GM19328 (cell line): ENCODE data around the gene CACNA1G.

Experiments used
- ATAC-seq: cut with Tn5 transposase; IDR thresholded peaks from one replicate; pipeline ENCODE4 v1.9.1; 2021; ENCODE audit warnings: mild to moderate bottlenecking, moderate library complexity; ENCODE audit not compliant: unreplicated experiment

The CACNA1G gene

DNA sequence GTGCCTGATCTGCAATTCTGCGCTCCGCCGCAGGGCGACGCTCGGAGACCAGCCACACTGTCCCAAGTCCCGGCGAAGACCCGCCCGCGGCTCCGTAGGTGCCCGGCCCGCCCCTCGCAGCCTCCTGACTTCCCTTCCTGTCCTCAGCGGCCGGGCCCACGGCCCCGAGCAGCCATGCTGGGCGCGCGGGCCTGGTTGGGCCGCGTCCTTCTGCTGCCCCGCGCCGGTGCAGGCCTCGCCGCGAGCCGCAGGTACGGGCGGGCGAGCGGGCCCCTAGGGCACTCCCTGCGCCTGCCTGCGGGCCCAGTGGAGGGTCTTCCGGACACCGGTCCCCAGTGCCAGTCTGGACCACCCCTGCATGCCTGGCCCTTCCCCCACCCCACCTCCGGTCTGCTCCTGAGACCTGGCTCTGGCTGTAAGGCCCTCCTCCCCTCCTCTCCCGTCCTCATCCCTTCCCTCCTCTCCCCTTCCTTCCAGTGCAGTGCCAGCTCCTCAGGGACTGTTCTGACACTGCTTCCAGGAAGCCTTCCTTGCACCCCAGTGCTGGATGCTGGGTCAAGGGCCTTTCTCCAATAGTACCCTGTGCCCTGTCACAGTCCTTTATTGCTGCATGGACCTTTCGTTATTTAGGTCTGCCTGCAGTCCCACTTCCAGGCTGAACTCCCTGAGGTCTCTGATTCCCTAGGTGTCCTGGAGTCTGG lies 13.3 kb upstream of the CACNA1G start, which contains the start of gene SPATA20:
TSS of gene SPATA20 (plus strand) at position 140 of the 701 bp plus-strand sequence. CDS start at position 175, 35 bp downstream.
- peak; percentile 51 for ATAC-seq

DNA sequence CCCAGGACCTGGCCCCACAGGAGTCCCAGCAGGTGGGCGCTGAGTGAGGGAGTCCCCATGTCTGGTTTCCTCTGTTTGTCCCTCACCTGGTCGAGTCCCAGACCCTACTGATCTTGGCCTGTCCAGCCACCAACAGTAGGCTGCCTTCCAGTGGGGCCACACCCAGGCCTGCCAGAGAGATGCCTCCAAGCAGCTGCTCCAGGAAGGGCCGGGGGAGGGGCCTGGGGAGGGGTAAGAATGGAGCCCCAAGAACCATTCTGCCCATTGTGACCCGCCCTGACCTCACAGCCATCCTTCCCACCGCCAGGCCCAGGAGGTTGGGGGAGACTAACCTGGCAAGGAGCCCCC lies 12.8 kb upstream of the CACNA1G start:
- ATAC-seq = no peak

DNA sequence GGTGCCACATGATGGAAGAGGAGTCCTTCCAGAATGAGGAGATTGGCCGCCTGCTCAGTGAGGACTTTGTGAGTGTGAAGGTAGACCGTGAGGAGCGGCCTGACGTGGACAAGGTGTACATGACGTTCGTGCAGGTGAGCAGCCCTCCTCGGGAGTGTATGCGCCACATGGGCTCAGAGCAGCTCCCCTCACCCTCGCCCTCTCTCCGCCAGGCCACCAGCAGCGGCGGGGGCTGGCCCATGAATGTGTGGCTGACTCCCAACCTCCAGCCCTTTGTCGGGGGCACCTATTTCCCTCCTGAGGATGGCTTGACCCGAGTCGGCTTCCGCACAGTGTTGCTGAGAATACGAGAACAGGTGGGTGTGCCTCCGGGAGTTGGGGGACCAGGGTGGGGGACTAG lies 11.7 kb upstream of the CACNA1G start:
- ATAC-seq = no peak

DNA sequence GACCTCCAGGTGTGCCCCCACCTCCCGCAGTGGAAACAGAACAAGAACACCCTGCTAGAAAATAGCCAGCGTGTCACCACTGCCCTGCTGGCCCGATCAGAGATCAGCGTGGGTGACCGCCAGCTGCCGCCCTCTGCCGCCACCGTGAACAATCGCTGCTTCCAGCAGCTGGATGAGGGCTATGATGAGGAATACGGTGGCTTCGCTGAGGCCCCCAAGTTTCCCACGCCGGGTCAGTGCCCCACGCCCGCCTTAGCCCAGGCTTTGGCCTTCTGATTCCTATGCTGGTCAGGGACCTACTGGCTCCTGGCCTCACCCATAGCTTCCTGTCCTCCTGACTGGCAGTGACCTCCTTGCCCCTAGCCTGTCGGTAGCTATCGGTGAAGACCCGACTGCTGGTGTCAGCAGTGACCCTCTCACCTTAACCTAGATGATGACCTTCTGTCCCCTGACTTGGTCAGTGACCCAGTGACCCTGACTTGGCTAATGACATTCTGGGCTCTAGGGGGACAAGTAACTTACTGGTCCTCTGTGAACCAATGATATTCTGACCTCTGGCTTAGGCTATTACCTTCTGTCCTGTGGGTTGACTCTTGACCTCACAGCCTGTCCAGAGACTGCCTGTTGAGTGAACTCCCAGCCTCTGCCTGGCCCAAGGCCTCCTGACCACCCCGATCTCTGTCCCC lies 11.1 kb upstream of the CACNA1G start:
- no peak for ATAC-seq

DNA sequence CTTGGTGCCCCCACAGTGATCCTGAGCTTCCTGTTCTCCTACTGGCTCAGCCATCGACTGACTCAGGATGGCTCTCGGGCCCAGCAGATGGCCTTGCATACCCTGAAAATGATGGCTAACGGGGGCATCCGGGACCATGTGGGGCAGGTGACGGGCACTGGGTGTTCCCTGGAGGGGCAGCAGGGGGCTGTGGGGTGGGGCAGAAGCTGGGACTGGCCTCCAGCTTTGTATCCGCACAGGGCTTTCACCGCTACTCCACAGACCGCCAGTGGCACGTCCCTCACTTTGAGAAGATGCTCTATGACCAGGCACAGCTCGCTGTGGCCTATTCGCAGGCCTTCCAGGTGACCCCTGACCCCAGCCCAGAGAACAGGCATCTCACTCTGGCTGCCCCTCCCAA lies 10.5 kb upstream of the CACNA1G start:
- ATAC-seq = no peak

DNA sequence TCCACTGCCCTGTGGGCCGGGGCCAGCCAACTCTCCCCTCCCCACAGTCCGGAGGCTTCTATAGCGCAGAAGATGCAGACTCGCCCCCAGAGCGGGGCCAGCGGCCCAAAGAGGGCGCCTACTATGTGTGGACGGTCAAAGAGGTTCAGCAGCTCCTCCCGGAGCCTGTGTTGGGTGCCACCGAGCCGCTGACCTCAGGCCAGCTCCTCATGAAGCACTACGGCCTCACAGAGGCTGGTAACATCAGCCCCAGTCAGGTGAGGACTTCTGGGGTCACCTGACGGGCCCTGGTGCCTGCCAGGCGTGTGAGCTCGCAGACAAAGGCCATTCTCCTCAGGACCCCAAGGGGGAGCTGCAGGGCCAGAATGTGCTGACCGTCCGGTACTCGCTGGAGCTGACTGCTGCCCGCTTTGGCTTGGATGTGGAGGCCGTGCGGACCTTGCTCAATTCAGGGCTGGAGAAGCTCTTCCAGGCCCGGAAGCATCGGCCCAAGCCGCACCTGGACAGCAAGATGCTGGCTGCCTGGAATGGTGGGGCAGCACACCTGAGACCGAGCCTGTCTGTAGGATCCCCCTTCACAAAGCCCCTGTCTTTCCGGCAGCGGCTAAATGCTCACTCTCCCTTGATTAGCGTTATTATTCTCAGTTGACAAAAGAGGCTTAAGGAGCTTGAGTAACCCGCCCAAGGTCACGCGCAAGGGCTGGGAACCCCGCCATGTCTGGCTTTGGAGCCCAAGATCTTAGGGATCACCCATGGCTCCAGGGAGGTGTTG lies 9.7 kb upstream of the CACNA1G start:
- no peak for ATAC-seq

DNA sequence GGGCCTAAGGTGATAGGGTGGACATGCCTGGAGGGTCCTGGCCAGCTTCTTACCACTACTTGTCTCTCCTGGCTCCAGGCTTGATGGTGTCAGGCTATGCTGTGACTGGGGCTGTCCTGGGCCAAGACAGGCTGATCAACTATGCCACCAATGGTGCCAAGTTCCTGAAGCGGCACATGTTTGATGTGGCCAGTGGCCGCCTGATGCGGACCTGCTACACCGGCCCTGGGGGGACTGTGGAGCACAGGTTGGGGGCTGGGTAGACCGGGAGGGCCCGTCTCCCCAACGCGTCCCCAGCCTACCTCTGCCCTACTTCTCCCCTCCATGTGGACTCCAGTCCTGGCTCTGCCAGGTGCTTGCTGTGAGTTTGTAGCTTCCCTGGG lies 9.1 kb upstream of the CACNA1G start:
- ATAC-seq = no peak

DNA sequence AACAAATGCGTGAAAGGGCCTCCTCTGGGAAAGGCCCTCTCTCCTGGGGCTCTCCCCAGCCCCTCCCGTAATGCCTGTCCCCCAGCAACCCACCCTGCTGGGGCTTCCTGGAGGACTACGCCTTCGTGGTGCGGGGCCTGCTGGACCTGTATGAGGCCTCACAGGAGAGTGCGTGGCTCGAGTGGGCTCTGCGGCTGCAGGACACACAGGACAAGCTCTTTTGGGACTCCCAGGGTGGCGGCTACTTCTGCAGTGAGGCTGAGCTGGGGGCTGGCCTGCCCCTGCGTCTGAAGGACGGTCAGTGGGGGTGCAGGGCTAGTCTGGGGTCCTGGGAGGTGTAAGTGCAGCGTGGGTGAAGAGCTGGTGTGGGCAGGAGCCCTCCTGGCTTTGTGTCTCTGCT lies 8.6 kb upstream of the CACNA1G start:
- ATAC-seq = no peak

DNA sequence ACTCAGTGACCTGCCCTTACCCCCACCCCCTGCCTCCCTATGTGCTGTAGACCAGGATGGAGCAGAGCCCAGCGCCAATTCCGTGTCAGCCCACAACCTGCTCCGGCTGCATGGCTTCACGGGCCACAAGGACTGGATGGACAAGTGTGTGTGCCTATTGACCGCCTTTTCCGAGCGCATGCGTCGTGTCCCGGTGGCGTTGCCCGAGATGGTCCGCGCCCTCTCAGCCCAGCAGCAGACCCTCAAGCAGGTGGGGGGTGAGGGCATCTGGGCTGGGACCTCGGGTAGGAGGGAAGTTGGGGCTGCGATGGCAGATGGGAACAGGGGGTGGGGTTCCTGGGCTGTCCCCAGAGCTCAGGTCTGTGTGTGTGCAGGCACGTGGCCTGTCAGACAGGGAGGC lies 6.3 kb upstream of the CACNA1G start:
- no peak for ATAC-seq

DNA sequence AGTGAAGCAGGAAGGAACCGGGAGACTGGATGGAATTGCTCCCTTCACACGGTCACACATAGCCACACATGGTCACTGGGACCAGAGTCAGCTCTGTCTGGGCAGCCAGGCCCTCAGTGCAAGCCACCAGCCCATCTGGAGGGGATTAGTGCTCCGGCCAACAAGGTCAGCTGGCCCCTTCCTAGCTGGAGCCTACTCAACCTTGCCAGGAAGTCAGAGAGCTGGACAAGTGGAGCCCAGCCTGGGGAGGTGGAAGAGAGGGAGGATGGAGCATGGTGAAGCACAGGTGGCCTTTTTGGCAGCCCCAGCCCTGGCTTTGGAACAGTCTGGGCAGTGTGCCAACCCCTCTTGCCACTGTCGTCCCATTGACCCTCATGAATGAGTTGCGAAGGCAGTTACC lies 3.7 kb upstream of the CACNA1G start:
- ATAC-seq = no peak

DNA sequence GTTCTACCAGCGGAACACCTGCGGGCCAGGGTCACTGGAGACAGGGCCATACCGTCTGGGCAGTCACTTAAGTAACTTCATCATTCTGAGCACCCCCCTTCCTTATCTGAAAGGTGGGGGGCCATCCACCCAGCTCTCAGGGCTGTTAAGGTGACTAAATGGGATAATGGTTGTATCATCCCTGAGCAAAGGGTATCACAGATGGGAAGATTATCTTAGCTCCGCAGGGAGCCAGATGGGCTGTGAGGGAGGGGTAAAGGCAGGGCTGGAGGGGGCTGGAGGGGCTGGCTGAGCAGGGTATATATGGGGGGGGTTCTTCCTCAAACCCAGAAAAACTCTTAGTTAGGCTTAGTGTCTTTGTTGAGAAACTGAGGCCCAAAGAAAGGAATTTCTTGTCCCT lies 2.9 kb upstream of the CACNA1G start:
- ATAC-seq = no peak

DNA sequence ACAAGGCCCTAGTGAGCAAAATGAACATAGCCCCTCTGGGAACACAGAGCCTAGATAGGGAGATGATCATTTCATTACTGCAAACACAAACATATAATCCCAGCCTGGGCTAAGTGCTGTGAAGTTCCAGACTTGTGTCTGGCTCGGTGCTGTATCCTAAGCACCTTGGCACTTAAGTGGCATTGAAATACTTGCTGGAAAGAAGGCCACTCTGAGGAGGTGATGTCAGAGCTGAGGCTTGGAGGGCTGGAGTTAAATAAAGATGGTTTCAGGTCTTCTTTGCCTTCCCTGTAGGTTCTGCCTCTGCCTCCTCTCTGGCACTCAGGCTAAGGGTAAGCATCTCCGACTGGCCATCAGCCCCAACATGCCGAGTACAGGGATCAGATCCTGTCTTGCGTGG lies 2.4 kb upstream of the CACNA1G start:
- ATAC-seq = no peak

DNA sequence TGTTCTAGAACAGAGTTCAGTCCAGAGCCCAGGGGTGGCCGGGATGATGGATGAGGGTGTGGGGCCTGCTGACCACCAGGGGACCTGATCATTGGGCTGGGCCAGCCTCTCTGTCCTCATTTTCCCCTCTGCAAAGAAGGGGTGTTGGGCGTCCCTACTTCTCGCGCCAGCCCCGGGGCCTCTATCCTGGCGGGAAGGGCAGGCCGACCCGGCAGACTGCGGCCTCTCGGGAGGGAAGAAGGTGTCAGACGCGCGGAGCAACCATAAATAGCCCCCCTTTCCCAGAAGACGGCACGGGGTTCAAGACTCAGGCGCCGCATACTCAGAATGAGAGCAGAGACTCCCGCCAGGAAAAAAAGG lies 2.0 kb upstream of the CACNA1G start:
- ATAC-seq = no peak

DNA sequence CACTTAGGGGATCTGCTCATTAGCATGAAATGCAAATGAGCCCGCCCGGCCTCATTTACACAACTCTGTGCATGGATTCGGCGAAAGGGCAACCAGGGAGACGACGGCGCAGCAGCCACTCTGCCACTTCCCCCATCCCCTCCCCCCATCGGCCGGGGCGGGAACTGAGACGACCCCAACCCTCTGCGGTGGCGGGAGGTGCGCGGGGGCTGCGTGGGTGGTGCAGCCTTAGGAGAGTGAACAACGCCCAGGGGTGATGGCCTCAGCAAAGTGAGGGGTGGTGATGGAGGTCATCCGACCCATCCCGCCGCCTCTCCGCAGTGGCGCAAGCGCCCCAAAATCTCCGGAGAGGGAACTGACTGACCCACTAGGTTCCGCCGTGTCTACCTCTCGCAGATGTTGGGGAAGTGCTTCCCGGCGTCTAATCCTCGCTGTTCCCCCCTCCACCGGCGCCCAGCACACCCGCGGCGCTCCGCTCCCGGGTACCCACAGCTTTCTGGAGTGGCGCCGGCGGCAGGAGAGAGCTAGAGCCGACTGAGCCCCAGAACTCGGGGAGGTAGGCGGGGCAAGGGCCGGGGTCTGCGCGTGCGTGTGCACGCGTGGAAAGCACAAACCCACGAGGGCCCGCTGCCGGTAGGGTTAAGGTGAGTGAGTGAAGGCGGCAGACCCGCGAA lies 1.4 kb upstream of the CACNA1G start:
- ATAC-seq = no peak

DNA sequence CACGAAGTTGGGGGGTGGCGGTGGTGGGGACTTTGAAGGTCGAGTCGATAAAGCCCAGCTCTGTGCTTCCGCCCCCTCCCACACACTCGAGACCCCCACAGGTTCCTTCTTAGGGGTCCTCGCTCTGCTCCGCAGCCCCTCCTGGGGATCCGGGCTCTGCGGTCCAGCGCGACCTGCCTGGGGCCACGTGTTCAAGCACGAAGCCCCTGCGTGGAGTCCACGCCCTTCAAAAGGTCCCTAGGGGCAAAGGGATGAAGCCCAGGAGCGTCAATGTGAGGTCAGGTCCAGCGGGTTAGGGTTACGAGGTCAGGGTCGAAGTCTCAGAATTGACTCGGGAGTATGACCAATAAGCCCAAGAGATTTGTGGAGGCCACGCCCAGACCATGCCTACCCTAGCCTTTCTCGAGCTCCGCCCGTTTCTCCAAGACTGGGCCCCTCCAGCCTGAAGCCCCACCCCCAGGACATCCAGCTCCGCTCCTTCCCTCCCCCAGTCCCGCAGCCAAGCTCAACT lies 786 bp upstream of the CACNA1G start:
- ATAC-seq = no peak

DNA sequence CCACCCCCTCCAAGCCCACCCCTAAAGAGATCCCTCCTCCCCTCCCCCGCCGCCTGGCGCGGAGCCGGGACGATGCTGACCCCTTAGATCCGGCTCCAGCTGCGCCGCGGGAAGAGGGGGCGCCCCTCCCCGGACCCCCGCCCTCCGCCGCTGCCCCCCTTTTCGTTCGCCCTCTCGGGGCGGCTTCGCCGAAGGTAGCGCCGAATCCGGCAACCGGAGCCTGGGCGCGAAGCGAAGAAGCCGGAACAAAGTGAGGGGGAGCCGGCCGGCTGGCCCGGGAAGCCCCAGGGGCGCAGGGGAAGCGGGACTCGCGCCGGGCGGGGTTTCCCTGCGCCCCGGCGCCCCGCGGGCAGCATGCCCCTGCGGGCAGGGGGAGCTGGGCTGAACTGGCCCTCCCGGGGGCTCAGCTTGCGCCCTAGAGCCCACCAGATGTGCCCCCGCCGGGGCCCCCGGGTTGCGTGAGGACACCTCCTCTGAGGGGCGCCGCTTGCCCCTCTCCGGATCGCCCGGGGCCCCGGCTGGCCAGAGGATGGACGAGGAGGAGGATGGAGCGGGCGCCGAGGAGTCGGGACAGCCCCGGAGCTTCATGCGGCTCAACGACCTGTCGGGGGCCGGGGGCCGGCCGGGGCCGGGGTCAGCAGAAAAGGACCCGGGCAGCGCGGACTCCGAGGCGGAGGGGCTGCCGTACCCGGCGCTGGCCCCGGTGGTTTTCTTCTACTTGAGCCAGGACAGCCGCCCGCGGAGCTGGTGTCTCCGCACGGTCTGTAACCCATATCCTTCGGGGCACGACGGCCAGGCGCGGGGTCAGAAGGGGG lies 623 bp downstream of the CACNA1G start:
- peak; percentile 11 for ATAC-seq

DNA sequence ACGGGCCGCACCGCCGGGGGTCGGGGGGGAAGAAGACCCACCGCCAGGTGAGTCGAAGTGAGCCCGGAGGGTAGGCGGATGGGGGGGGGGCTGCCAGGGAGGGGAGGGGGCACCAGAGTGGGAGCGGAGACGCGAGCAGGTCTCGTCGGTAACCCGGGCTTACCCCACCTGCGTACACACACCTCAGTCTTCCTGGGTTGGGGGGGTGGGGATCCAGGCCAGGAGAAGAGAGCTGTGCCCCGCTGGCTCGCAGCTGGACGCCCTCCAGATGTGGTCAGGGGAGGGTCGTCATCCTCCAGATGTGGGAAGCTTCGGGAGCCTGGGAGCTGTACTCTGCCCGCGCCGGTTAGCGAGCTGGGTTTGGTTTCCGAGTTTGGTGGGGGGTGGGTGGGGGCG lies 1.2 kb downstream of the CACNA1G start:
- no peak for ATAC-seq

DNA sequence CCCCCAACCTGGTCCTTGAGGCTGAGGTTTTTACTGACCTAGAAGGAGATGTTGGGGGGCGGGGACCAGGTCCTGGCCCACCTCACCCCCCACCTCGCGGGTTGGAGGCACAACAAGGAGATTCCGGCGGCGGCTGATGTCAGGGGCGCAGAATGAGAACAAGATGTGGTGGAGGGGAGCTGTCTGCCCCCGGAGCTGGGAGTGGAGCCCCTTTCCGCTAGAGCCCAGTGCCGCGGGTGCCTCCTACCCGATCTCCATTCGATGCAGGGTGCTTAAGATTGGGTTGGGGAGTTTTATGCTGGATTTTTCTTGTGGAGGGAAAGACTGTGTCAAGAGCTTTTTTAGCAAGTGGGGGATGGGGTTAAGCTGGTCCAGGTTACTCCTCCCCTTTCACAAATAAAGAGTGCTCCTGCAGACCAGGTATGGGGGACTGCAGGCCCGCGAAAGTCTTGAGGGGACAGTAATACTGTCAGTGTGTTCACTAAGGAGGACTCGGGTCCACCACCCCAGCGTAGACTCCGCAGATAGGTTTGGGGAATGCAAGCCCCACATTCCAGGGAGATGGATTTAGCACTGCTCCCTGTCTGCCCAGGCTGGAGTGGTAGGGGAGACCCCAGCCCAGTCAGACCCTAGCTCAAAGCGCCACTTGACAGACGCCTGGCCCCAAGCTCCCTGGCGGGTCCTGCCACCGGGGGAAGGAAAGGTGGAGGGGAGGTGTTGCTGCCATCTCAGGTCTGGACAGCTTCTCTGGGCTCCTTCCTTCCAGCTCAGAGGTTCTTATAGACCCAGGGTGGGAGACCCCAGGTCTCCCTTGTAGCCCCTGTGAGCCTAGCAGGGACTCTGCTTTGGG lies 2.0 kb downstream of the CACNA1G start:
- ATAC-seq = no peak

DNA sequence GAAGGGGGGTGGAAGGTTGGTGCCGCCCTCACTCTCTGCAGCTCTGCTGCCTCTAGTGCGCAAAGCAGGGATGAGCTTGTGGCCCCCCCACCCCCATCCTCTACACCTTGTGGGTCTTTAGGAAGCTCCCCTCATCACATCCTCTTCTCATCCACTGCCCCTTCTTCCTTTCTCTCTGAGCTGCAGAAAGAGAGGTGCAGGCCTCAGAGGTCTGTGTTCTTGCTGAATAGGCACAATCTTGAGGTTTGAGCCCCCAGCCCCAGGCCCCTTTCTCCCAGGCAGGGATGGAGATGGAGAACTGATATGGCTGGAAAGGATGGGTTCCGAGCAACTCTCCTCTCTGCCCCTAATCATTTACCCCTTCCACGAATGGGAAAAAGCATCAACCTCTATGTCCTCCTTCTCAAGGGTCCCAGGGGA lies 2.6 kb downstream of the CACNA1G start:
- no peak for ATAC-seq

DNA sequence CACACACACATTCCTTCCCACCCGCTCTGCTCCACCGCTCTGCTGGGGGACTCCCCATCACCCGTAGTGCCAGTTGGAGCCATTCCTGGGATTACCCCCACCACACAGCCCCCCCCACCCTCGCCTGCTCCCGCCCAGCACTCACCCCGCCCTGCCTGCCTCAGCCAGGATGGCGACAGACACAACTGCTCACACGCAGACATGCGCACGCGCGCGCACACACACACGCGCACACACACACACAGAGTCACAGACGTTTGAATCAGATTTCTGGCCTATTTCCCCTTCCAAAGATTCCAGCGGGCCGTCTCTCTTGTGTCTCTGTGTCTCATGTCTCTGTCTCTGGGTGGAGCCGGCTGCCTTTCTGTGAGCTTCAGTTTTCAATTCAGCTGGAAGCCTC lies 4.4 kb downstream of the CACNA1G start:
- no peak for ATAC-seq
